ENCODE data around the gene SLC25A13. TPM values are rescaled to one million over a fixed set of nuclear protein-coding genes. Genes with fewer than 3 reads are reported as not detected.
"Not testable (repeated sequence)": the region's sequence is repeated elsewhere in the genome, so short reads cannot be mapped to it uniquely, and the experiment has no call there.

SLC25A13 gene
- total RNA-seq, 4 donors from 2014 or later: 9.2 to 30.8 (median 13.6) TPM

GRCh38 chr7:96331233-96331632 lies 9.3 kb upstream of the SLC25A13 start:
- no peak for DNase-seq
- H3K27ac ChIP-seq: no peak overlapping the region
- H3K4me1 ChIP-seq: peaks cover 10 to 11% of the 10 kb centered on the region in 2 donors
- intact Hi-C loops (cut with DNase I; ENCODE audit: low total_unique reads) (no loop called here), in situ Hi-C loops (cut with MboI; ENCODE audit: low sequenced_read_pairs in 4 of 4) (no loop called here)
- no peaks in the 10 kb centered on the region for H3K27me3 ChIP-seq
- ATAC-seq: no peak
- no peaks in the 10 kb centered on the region for H3K9me3 ChIP-seq
- H3K36me3 ChIP-seq: no peaks in the 10 kb centered on the region
- TF ChIP-seq POLR2A (IDR thresholded peaks at IDR 0.05): no peak
- TF ChIP-seq CTCF (IDR thresholded peaks at IDR 0.05 in 4 of 5, conservative IDR thresholded peaks at IDR 0.05 in 1 of 5): no peak
- no peak overlapping the region for H3K4me3 ChIP-seq

- ATAC-seq (no peak), DNase-seq (no peak)
- no peaks in the 10 kb centered on the region for H3K36me3 ChIP-seq
- intact Hi-C loops (cut with DNase I; ENCODE audit: low total_unique reads) (no loop called here), in situ Hi-C loops (cut with MboI; ENCODE audit: low sequenced_read_pairs in 4 of 4) (no loop called here)
- no peak overlapping the region for H3K4me3 ChIP-seq
- H3K27me3 ChIP-seq: no peaks in the 10 kb centered on the region
- TF ChIP-seq POLR2A (IDR thresholded peaks at IDR 0.05) (no peak), CTCF (IDR thresholded peaks at IDR 0.05 in 4 of 5, conservative IDR thresholded peaks at IDR 0.05 in 1 of 5) (no peak)
- no peaks in the 10 kb centered on the region for H3K9me3 ChIP-seq
- H3K4me1 ChIP-seq: peaks cover 10 to 11% of the 10 kb centered on the region in 2 donors
- H3K27ac ChIP-seq: no peak overlapping the region
These were observed 8.3 kb upstream of the SLC25A13 start for GRCh38 chr7:96330193-96330592.

GRCh38 chr7:96329241-96329640 lies 7.3 kb upstream of the SLC25A13 start:
- no peaks in the 10 kb centered on the region for H3K36me3 ChIP-seq
- TF ChIP-seq POLR2A (IDR thresholded peaks at IDR 0.05) (no peak), CTCF (IDR thresholded peaks at IDR 0.05 in 4 of 5, conservative IDR thresholded peaks at IDR 0.05 in 1 of 5) (no peak)
- H3K27ac ChIP-seq: no peak overlapping the region
- intact Hi-C loops (cut with DNase I; ENCODE audit: low total_unique reads) (no loop called here), in situ Hi-C loops (cut with MboI; ENCODE audit: low sequenced_read_pairs in 4 of 4) (no loop called here)
- no peaks in the 10 kb centered on the region for H3K27me3 ChIP-seq
- DNase-seq (no peak), ATAC-seq (no peak)
- no peak overlapping the region for H3K4me3 ChIP-seq
- H3K9me3 ChIP-seq: no peaks in the 10 kb centered on the region
- H3K4me1 ChIP-seq: peaks cover 10 to 11% of the 10 kb centered on the region in 2 donors

GRCh38 chr7:96328016-96328415 lies 6.1 kb upstream of the SLC25A13 start:
- ATAC-seq (peak in 1 of 2 donors; percentile 16), DNase-seq (no peak)
- H3K4me3 ChIP-seq: no peak overlapping the region
- intact Hi-C loops (cut with DNase I; ENCODE audit: low total_unique reads): no loop called here
- TF ChIP-seq POLR2A (IDR thresholded peaks at IDR 0.05) (no peak), CTCF (IDR thresholded peaks at IDR 0.05 in 4 of 5, conservative IDR thresholded peaks at IDR 0.05 in 1 of 5) (no peak)
- no peaks in the 10 kb centered on the region for H3K27me3 ChIP-seq
- peaks cover 10 to 11% of the 10 kb centered on the region in 2 donors for H3K4me1 ChIP-seq
- H3K9me3 ChIP-seq: no peaks in the 10 kb centered on the region
- no peaks in the 10 kb centered on the region for H3K36me3 ChIP-seq
- peak overlapping the region in 2 of 4 donors; percentile 21 to 44 for H3K27ac ChIP-seq
- in situ Hi-C loops (cut with MboI; ENCODE audit: low sequenced_read_pairs in 4 of 4): no loop called here

- DNase-seq (no peak), ATAC-seq (no peak)
- peaks cover 11 to 12% of the 10 kb centered on the region in 2 donors for H3K4me1 ChIP-seq
- in situ Hi-C loops (cut with MboI; ENCODE audit: low sequenced_read_pairs in 4 of 4) (no loop called here), intact Hi-C loops (cut with DNase I; ENCODE audit: low total_unique reads) (no loop called here)
- TF ChIP-seq POLR2A (IDR thresholded peaks at IDR 0.05) (no peak), CTCF (IDR thresholded peaks at IDR 0.05 in 4 of 5, conservative IDR thresholded peaks at IDR 0.05 in 1 of 5) (no peak)
- H3K36me3 ChIP-seq: no peaks in the 10 kb centered on the region
- no peaks in the 10 kb centered on the region for H3K9me3 ChIP-seq
- no peaks in the 10 kb centered on the region for H3K27me3 ChIP-seq
- H3K27ac ChIP-seq: peak overlapping the region in 1 of 4 donors; percentile 22
- H3K4me3 ChIP-seq: no peak overlapping the region
These were observed 5.5 kb upstream of the SLC25A13 start for GRCh38 chr7:96327429-96327828.

GRCh38 chr7:96326752-96327151 lies 4.9 kb upstream of the SLC25A13 start:
- H3K36me3 ChIP-seq; H3K27ac ChIP-seq; DNase-seq; H3K27me3 ChIP-seq; H3K4me3 ChIP-seq; intact Hi-C loops (cut with DNase I; ENCODE audit: low total_unique reads); H3K9me3 ChIP-seq; in situ Hi-C loops (cut with MboI; ENCODE audit: low sequenced_read_pairs in 4 of 4); ATAC-seq: not testable (repeated sequence)
- peaks cover 11 to 15% of the 10 kb centered on the region in 2 donors for H3K4me1 ChIP-seq
